ENCODE data around the gene LARGE1. TPM values are rescaled to one million over a fixed set of nuclear protein-coding genes. Genes with fewer than 3 reads are reported as not detected.

The LARGE1 gene
- total and polyA plus RNA-seq, 2 of the 13 experiments (the other 11 are each of a cell fraction or from before 2014, with no cell fraction given), result 8.4 to 11.0 TPM

DNA sequence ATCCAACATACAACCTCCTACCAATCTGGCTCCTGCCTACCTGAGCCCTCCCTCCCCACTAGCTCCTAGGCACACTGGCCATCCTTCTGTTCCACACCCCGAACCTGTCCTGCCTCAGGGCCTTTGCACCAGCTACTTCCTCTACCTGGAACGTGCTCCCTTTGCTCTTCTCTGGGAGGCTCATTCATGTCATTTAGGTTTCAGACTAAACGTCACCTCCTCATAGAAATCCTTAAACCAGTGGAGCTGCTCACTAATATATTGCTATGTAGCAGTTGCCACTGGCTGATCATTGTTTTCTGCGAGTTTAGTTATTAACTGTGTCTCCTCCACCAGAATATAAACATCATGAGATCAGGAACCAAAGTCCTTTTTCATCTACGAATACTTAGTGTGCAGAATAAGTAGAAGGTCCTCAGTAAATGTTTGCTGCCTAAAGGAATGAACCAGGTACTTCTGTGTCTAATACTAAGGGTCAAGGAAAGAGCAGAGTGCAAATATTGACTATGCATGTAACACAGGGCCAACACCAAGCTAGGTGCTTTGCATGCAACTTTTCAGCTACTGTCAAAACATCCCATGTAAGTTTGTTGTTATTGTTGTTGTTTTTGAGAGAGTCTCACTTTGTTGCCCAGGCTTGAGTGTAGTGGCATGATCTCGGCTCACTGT, 584.5 kb downstream of the LARGE1 start (continued):
- TF ChIP-seq ZNF646 (CRISPR knock-in tag; IDR thresholded peaks at IDR 0.05), result peak; percentile 48; the same call in 1 of the 2 replicates
- TF ChIP-seq ZSCAN29 (CRISPR knock-in tag; conservative IDR thresholded peaks at IDR 0.05), result peak; percentile 82
- no peak for TF ChIP-seq RFX5 (IDR thresholded peaks at IDR 0.05; ENCODE audit: low read depth, low read length)
- peak; percentile 24 for TF ChIP-seq HOXA5 (CRISPR knock-in tag; IDR thresholded peaks at IDR 0.05)
- TF ChIP-seq, protein P1, sequence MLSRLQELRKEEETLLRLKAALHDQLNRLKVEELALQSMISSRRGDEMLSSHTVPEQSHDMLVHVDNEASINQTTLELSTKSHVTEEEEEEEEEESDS (CRISPR knock-in tag; IDR thresholded peaks at IDR 0.05; ENCODE audit: borderline replicate concordance), result peak; percentile 45; the same call in 1 of the 2 replicates
- peak; percentile 38; the same call in 1 of the 2 replicates for TF ChIP-seq POLR2AphosphoS5 (IDR thresholded peaks at IDR 0.05; ENCODE audit: low read depth, low read length)
- peak; percentile 42; the same call in 1 of the 2 replicates for TF ChIP-seq ARID2 (CRISPR knock-in tag; IDR thresholded peaks at IDR 0.05; ENCODE audit: borderline replicate concordance)
- TF ChIP-seq GPN1 (CRISPR knock-in tag; IDR thresholded peaks at IDR 0.05; ENCODE audit: borderline replicate concordance), result no peak
- TF ChIP-seq ZNF234 (CRISPR knock-in tag; conservative IDR thresholded peaks at IDR 0.05), result no peak
- TF ChIP-seq AKAP8 (CRISPR knock-in tag; IDR thresholded peaks at IDR 0.05), result peak; percentile 59; the same call in 1 of the 2 replicates
- peak; percentile 68; the same call in 1 of the 2 replicates for TF ChIP-seq SIX4 (CRISPR knock-in tag; IDR thresholded peaks at IDR 0.05)
- 0 out of 2 replicates have a peak, but pooled peaks have one; percentile 8 for TF ChIP-seq STAT5B (CRISPR knock-in tag; IDR thresholded peaks at IDR 0.05)
- TF ChIP-seq, protein P2, sequence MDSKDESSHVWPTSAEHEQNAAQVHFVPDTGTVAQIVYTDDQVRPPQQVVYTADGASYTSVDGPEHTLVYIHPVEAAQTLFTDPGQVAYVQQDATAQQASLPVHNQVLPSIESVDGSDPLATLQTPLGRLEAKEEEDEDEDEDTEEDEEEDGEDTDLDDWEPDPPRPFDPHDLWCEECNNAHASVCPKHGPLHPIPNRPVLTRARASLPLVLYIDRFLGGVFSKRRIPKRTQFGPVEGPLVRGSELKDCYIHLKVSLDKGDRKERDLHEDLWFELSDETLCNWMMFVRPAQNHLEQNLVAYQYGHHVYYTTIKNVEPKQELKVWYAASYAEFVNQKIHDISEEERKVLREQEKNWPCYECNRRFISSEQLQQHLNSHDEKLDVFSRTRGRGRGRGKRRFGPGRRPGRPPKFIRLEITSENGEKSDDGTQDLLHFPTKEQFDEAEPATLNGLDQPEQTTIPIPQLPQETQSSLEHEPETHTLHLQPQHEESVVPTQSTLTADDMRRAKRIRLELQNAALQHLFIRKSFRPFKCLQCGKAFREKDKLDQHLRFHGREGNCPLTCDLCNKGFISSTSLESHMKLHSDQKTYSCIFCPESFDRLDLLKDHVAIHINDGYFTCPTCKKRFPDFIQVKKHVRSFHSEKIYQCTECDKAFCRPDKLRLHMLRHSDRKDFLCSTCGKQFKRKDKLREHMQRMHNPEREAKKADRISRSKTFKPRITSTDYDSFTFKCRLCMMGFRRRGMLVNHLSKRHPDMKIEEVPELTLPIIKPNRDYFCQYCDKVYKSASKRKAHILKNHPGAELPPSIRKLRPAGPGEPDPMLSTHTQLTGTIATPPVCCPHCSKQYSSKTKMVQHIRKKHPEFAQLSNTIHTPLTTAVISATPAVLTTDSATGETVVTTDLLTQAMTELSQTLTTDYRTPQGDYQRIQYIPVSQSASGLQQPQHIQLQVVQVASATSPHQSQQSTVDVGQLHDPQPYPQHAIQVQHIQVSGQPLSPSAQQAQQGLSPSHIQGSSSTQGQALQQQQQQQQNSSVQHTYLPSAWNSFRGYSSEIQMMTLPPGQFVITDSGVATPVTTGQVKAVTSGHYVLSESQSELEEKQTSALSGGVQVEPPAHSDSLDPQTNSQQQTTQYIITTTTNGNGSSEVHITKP (CRISPR knock-in tag; IDR thresholded peaks at IDR 0.05; ENCODE audit: low read depth), result peak; percentile 71; the same call in 1 of the 2 replicates
- TF ChIP-seq ZNF619 (CRISPR knock-in tag; IDR thresholded peaks at IDR 0.05), result no peak
- TF ChIP-seq BCLAF1 (IDR thresholded peaks at IDR 0.05), result no peak
